Neutrophil (primary cell): ENCODE measurements around the gene CTDSPL.

ENCODE experiments used
- H3K27ac ChIP-seq: fragments of 200-600 bp; sonication (generic); 2 replicates; pipeline ENCODE4 v1.5.1; 2016; ENCODE audit warnings: mild to moderate bottlenecking, moderate library complexity
- H3K27me3 ChIP-seq: fragments of 200-600 bp; sonication (generic); 2 replicates; pipeline ENCODE4 v1.6.0; 2016; ENCODE audit warnings: mild to moderate bottlenecking
- H3K36me3 ChIP-seq: fragments of 200-600 bp; sonication (generic); 2 replicates; pipeline ENCODE4 v1.5.1; 2017
- H3K4me1 ChIP-seq, 2 experiments: fragments of 200-600 bp in 1 of 2; sonication (generic) in 1 of 2; 1 replicate in 1 of 2; 2 replicates in 1 of 2; pipeline versions ENCODE4 v1.5.1 to v1.6.1; 2013 to 2016; ENCODE audit warnings: low read depth in 1 of 2, low read length in 1 of 2, mild to moderate bottlenecking in 1 of 2, moderate library complexity in 1 of 2; ENCODE audit not compliant: control insufficient read depth in 1 of 2, insufficient read depth in 1 of 2
- H3K4me3 ChIP-seq, 2 experiments: fragments of 200-600 bp in 1 of 2; sonication (generic) in 1 of 2; 1 replicate in 1 of 2; 2 replicates in 1 of 2; pipeline ENCODE4 v1.5.1; 2013 to 2016; ENCODE audit warnings: low read depth in 1 of 2, low read length in 1 of 2, mild to moderate bottlenecking in 1 of 2, moderate library complexity in 1 of 2
- H3K9me3 ChIP-seq: fragments of 200-600 bp; sonication (generic); 2 replicates; pipeline ENCODE4 v1.5.1; 2016
- CTCF ChIP-seq: fragments of 200-600 bp; sonication (generic); IDR thresholded peaks from 2 replicates; pipeline ENCODE4 v1.5.1; 2016; ENCODE audit warnings: antibody characterized with exemption

The CTDSPL gene

GRCh38 chr3:37937156-37937555, 75.5 kb downstream of the CTDSPL start:
- no peak for TF ChIP-seq CTCF
- no peaks in the 10 kb centered on the region for H3K27me3 ChIP-seq
- H3K4me3 ChIP-seq = no peak overlapping the region
- H3K27ac ChIP-seq = peak overlapping the region; percentile 62
- H3K4me1 ChIP-seq = peaks cover 35 to 39% of the 10 kb centered on the region in 2 experiments
- H3K36me3 ChIP-seq = no peaks in the 10 kb centered on the region
- no peaks in the 10 kb centered on the region for H3K9me3 ChIP-seq

- Histone ChIP-seq H3K4me1 (peaks cover 35 to 39% of the 10 kb centered on the region in 2 experiments), H3K27ac (no peak overlapping the region), H3K27me3 (no peaks in the 10 kb centered on the region), H3K9me3 (no peaks in the 10 kb centered on the region), H3K4me3 (no peak overlapping the region), H3K36me3 (no peaks in the 10 kb centered on the region)
- no peak for TF ChIP-seq CTCF
Observed at GRCh38 chr3:37938011-37938410, 76.3 kb downstream of the CTDSPL start.

GRCh38 chr3:37940242-37940908, 78.7 kb downstream of the CTDSPL start:
- peaks cover 45 to 46% of the 10 kb centered on the region in 2 experiments for H3K4me1 ChIP-seq
- no peaks in the 10 kb centered on the region for H3K36me3 ChIP-seq
- no peak overlapping the region for H3K4me3 ChIP-seq
- no peak for TF ChIP-seq CTCF
- no peaks in the 10 kb centered on the region for H3K27me3 ChIP-seq
- no peak overlapping the region for H3K27ac ChIP-seq
- H3K9me3 ChIP-seq = no peaks in the 10 kb centered on the region

GRCh38 chr3:37941608-37942508, 80.2 kb downstream of the CTDSPL start:
- Histone ChIP-seq H3K36me3 (no peaks in the 10 kb centered on the region), H3K4me3 (no peak overlapping the region), H3K4me1 (peaks cover 44 to 46% of the 10 kb centered on the region in 2 experiments), H3K9me3 (no peaks in the 10 kb centered on the region), H3K27ac (no peak overlapping the region), H3K27me3 (no peaks in the 10 kb centered on the region)
- TF ChIP-seq CTCF = no peak

GRCh38 chr3:37942646-37943045, 81.0 kb downstream of the CTDSPL start:
- H3K9me3 ChIP-seq = no peaks in the 10 kb centered on the region
- no peak for TF ChIP-seq CTCF
- H3K27me3 ChIP-seq = no peaks in the 10 kb centered on the region
- no peaks in the 10 kb centered on the region for H3K36me3 ChIP-seq
- H3K4me3 ChIP-seq = no peak overlapping the region
- H3K27ac ChIP-seq = no peak overlapping the region
- peaks cover 36 to 38% of the 10 kb centered on the region in 2 experiments for H3K4me1 ChIP-seq
